Naive thymus-derived CD4-positive, alpha-beta T cell (primary cell): ENCODE measurements around the gene TMEM181. TPM values are rescaled to one million over a fixed set of nuclear protein-coding genes. Genes with fewer than 3 reads are reported as not detected.
A peak's percentile ranks its signal among the peaks of the same experiment; 100 is the strongest.
"Not testable (repeated sequence)": the region's sequence is repeated elsewhere in the genome, so short reads cannot be mapped to it uniquely, and the experiment has no call there.

Experiments used
- ATAC-seq: fragments of 150-1000 bp; cut with Tn5 transposase; 2 replicates; pipeline ENCODE4 v1.10.0; 2021; ENCODE audit warnings: mild to moderate bottlenecking, moderate library complexity
- CTCF ChIA-PET: fragments of 350-600 bp; sonication (Branson Sonifier 250); formaldehyde crosslinking; loops from one replicate; lab custom pipeline; 2021; ENCODE audit warnings: antibody characterized with exemption; lab: Charles Lee
- POLR2A ChIA-PET: fragments of 350-600 bp; sonication (Branson Sonifier 250); formaldehyde crosslinking; loops from one replicate; lab custom pipeline; 2021; ENCODE audit warnings: antibody characterized with exemption, inconsistent platforms; lab: Charles Lee
- DNase-seq, 9 donors: peaks; one replicate each; pipeline versions ENCODE4 v3.0.0 to v3.0.0-alpha.2; 2020 to 2022; ENCODE audit warnings: mixed read lengths in 1 of 9
- H3K27ac ChIP-seq: one replicate; pipeline ENCODE4 v1.7.0; 2013; ENCODE audit warnings: mild to moderate bottlenecking, low read depth, low read length, moderate library complexity
- H3K27me3 ChIP-seq, 2 donors: one replicate each; pipeline ENCODE4 v1.7.0; 2013; ENCODE audit warnings: low read length in 2 of 2, mild to moderate bottlenecking in 2 of 2, moderate library complexity in 2 of 2; ENCODE audit not compliant: control insufficient read depth in 2 of 2, insufficient read depth in 2 of 2
- H3K36me3 ChIP-seq, 3 experiments: 1 replicate in 2 of 3; 2 replicates in 1 of 3; pipeline ENCODE4 v1.7.0; 2013; ENCODE audit warnings: low read length in 3 of 3, mild to moderate bottlenecking in 3 of 3, moderate library complexity in 1 of 3; ENCODE audit not compliant: insufficient read depth in 3 of 3, control insufficient read depth in 2 of 3
- H3K4me1 ChIP-seq, 2 donors: one replicate each; pipeline ENCODE4 v1.7.0; 2013; ENCODE audit warnings: low read length in 2 of 2, mild to moderate bottlenecking in 2 of 2, moderate library complexity in 1 of 2; ENCODE audit not compliant: control insufficient read depth in 2 of 2, insufficient read depth in 2 of 2
- H3K4me3 ChIP-seq: 2 replicates; pipeline ENCODE4 v1.7.0; 2013; ENCODE audit warnings: mild to moderate bottlenecking, low read length
- H3K9me3 ChIP-seq, 3 experiments: 1 replicate in 2 of 3; 2 replicates in 1 of 3; pipeline ENCODE4 v1.7.0; 2013; ENCODE audit warnings: low read length in 3 of 3; ENCODE audit not compliant: control insufficient read depth in 2 of 3
- H3K27ac Mint-ChIP-seq, 9 donors: one replicate each; pipeline ENCODE4 v1.8.0; 2020 to 2022; ENCODE audit warnings: mixed read lengths in 9 of 9, mild to moderate bottlenecking in 8 of 9, moderate library complexity in 5 of 9, inconsistent platforms in 2 of 9
- H3K27me3 Mint-ChIP-seq, 5 donors: one replicate each; pipeline ENCODE4 v1.8.0; 2021 to 2022; ENCODE audit warnings: mixed read lengths in 5 of 5, mild to moderate bottlenecking in 1 of 5
- H3K36me3 Mint-ChIP-seq, 5 donors: one replicate each; pipeline ENCODE4 v1.8.0; 2020 to 2022; ENCODE audit warnings: mixed read lengths in 5 of 5, mild to moderate bottlenecking in 3 of 5, inconsistent platforms in 1 of 5
- H3K4me1 Mint-ChIP-seq, 7 donors: one replicate each; pipeline ENCODE4 v1.8.0; 2020 to 2022; ENCODE audit warnings: mixed read lengths in 7 of 7, mild to moderate bottlenecking in 3 of 7, inconsistent platforms in 1 of 7
- H3K4me3 Mint-ChIP-seq, 10 donors: one replicate each; pipeline ENCODE4 v1.8.0; 2020 to 2022; ENCODE audit warnings: mild to moderate bottlenecking in 10 of 10, mixed read lengths in 10 of 10, moderate library complexity in 6 of 10, inconsistent platforms in 2 of 10
- H3K9me3 Mint-ChIP-seq, 11 donors: one replicate each; pipeline ENCODE4 v1.8.0; 2020 to 2022; ENCODE audit warnings: mixed read lengths in 11 of 11, mild to moderate bottlenecking in 4 of 11, inconsistent platforms in 1 of 11, moderate library complexity in 1 of 11
- intact Hi-C, 2 donors: fragments of 100-400 bp; cut with micrococcal nuclease; formaldehyde crosslinking; loops; one replicate each; pipeline ENCODE4 v1.15.1; 2023
- polyA plus RNA-seq, 2 donors: library from polyadenylated mRNA; unstranded; fragments of 300-500 nt; fragmentation: Illumina TruSeq; gene quantifications; one replicate each; pipeline ENCODE4 v1.2.3, GENCODE V29; 2021
- total RNA-seq, 6 experiments: library from RNA in 5 of 6; stranded (reverse) in 5 of 6; gene quantifications; 1 replicate in 5 of 6; 2 replicates in 1 of 6; pipeline ENCODE4 v1.2.3 and lab custom pipeline; 2021 to 2026

The TMEM181 gene
- total and polyA plus RNA-seq, 7 experiments from 2014 or later: 1.9 to 17.2 (median 15.7) TPM

DNA sequence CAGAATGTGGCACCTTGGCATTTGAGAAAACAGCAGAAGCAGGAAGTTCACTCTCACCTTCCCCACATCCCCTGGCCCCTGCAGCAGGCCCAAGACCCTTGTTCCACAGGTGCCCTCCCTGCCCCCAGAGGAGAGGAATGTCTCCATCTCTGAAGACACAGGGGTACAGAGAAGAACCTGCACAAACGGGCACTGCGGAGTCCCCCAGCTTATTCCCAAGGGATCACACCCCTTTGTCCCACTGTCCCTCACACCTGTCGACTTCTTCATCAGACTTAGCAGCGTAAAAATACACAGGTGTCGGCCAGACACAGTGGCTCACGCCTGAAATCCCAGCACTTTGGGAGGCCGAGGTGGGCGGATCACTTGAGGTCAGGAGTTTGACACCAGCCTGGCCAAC, 42.9 kb upstream of the TMEM181 start:
- Mint-ChIP-seq H3K27me3 (peaks cover 0 to 26% (median 20%) of the 10 kb centered on the region in 5 donors), H3K4me1 (peaks cover 23 to 43% (median 38%) of the 10 kb centered on the region in 7 donors), H3K27ac (no peak overlapping the region), H3K4me3 (peak overlapping the region in 1 of 10 donors; percentile 29), H3K36me3 (peaks cover 0 to 3% (median 0%) of the 10 kb centered on the region in 5 donors), H3K9me3 (no peaks in the 10 kb centered on the region)
- Histone ChIP-seq H3K27me3 (no peaks in the 10 kb centered on the region), H3K4me3 (no peak overlapping the region), H3K4me1 (peaks cover 16 to 18% of the 10 kb centered on the region in 2 donors), H3K9me3 (no peaks in the 10 kb centered on the region), H3K27ac (no peak overlapping the region), H3K36me3 (no peaks in the 10 kb centered on the region)
- no peak for ATAC-seq
- POLR2A ChIA-PET: no interaction called here
- CTCF ChIA-PET: no interaction called here
- intact Hi-C loops: loop anchor here in 1 of 2 donors (5.0 kb wide), 1 partner anchor 45 kb away; the partner anchor contains the start of gene TMEM181
- DNase-seq: no peak

GRCh38 chr6:158517581-158517980, 42.3 kb upstream of the TMEM181 start:
- Mint-ChIP-seq H3K27ac (peak overlapping the region in 1 of 9 donors; percentile 86), H3K27me3 (peaks cover 0 to 26% (median 21%) of the 10 kb centered on the region in 5 donors), H3K9me3 (no peaks in the 10 kb centered on the region), H3K4me1 (peaks cover 23 to 43% (median 38%) of the 10 kb centered on the region in 7 donors), H3K4me3 (peak overlapping the region in 9 of 10 donors; percentile 10 to 92 (median 83)), H3K36me3 (peaks cover 0 to 3% (median 0%) of the 10 kb centered on the region in 5 donors)
- ChIA-PET CTCF (no interaction called here), POLR2A (no interaction called here)
- Histone ChIP-seq H3K4me1 (peaks cover 16 to 18% of the 10 kb centered on the region in 2 donors), H3K9me3 (no peaks in the 10 kb centered on the region), H3K27ac (no peak overlapping the region), H3K27me3 (no peaks in the 10 kb centered on the region), H3K36me3 (no peaks in the 10 kb centered on the region), H3K4me3 (peak overlapping the region; percentile 31)
- intact Hi-C loops: loop anchor here in 1 of 2 donors (5.0 kb wide), 1 partner anchor 45 kb away; the partner anchor contains the start of gene TMEM181
- peak; percentile 30 for ATAC-seq
- no peak for DNase-seq

DNA sequence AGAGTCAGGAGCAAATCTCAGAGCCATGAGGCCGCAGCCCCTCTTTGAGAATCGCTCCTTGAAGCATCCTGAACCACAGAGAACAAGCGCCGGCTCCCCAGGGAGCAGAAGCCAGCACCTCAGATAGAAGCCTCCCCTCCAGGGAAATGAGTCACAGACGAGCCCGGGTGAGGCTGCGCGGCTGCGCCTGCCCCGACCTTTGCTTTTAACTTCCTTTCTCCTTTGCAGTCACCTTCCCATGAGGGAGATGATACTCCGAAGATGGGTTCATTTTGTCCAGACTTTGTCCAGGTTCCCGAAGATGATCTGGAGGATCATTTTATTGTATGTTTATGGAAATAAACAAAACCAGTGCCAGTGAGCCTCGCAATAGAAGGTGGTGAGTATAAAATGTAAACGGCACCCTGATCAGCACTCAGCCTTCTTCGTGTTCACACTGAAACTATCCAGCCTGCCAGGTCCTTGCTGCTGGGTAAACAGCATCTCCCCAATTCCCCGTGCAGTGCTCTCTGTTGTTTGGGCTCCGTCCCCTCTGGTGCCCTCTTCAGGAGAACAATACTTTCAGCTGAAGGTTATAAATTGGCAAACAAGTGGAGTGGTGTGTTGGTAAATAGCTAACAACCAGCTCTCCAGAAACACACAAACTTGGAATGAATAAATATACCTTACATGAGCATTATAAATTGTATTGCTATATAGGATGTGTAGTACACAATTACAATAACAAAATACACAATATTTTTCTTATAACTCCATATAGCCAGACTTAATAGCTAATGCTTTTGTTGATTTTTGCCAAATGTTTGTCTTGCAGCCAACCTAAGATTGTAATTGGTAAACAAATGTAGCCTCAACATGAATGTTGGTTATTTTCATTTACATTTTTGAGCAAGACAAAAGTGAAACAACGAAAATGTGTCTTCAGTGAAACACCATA, 41.4 kb upstream of the TMEM181 start:
- ATAC-seq: peak; percentile 86
- Histone ChIP-seq H3K27ac (no peak overlapping the region), H3K27me3 (no peaks in the 10 kb centered on the region), H3K4me1 (peaks cover 16 to 17% of the 10 kb centered on the region in 2 donors), H3K36me3 (no peaks in the 10 kb centered on the region), H3K4me3 (peak overlapping the region; percentile 31), H3K9me3 (no peaks in the 10 kb centered on the region)
- intact Hi-C loops: loop anchor here (1.0 to 5.0 kb wide), 5 partner anchors 42 to 298 kb away; partner anchors contain the start of gene TMEM181 (in 2 of the 2)
- H3K27ac Mint-ChIP-seq: peak overlapping the region in 6 of 9 donors; percentile 18 to 86 (median 28)
- peaks cover 23 to 43% (median 38%) of the 10 kb centered on the region in 7 donors for H3K4me1 Mint-ChIP-seq
- DNase-seq: peak in 7 of 9 donors; percentile 34 to 56 (median 38)
- H3K4me3 Mint-ChIP-seq: peak overlapping the region; percentile 63 to 92 (median 82)
- CTCF ChIA-PET: interaction anchor here (0.7 to 1.5 kb wide), 3 partner anchors 9 to 304 kb away, joined by 3 to 4 read pairs (median 3); no protein-coding TSS in a partner anchor
- H3K27me3 Mint-ChIP-seq: peaks cover 3 to 26% (median 23%) of the 10 kb centered on the region in 5 donors
- POLR2A ChIA-PET: no interaction called here
- peaks cover 0 to 4% (median 2%) of the 10 kb centered on the region in 5 donors for H3K36me3 Mint-ChIP-seq
- no peaks in the 10 kb centered on the region for H3K9me3 Mint-ChIP-seq

- no peaks in the 10 kb centered on the region for H3K36me3 ChIP-seq
- intact Hi-C loops: loop anchor here (2.0 to 5.0 kb wide), 4 partner anchors 42 to 298 kb away; partner anchors contain the start of gene TMEM181 (in 2 of the 2)
- Mint-ChIP-seq H3K27me3 (peaks cover 11 to 35% (median 24%) of the 10 kb centered on the region in 5 donors), H3K36me3 (peaks cover 0 to 10% (median 7%) of the 10 kb centered on the region in 5 donors), H3K4me3 (no peak overlapping the region), H3K9me3 (peaks cover 0 to 4% (median 0%) of the 10 kb centered on the region in 11 donors), H3K4me1 (peaks cover 15 to 38% (median 33%) of the 10 kb centered on the region in 7 donors), H3K27ac (no peak overlapping the region)
- ChIA-PET CTCF (interaction anchor here (0.7 to 1.5 kb wide), 3 partner anchors 10 to 305 kb away, joined by 3 to 4 read pairs (median 3); no protein-coding TSS in a partner anchor), POLR2A (no interaction called here)
- no peaks in the 10 kb centered on the region for H3K9me3 ChIP-seq
- no peak for DNase-seq
- peaks cover 9 to 12% of the 10 kb centered on the region in 2 donors for H3K4me1 ChIP-seq
- H3K27me3 ChIP-seq: no peaks in the 10 kb centered on the region
- no peak overlapping the region for H3K4me3 ChIP-seq
- no peak for ATAC-seq
- no peak overlapping the region for H3K27ac ChIP-seq
Measured at GRCh38 chr6:158519300-158519699, 40.6 kb upstream of the TMEM181 start.

DNA sequence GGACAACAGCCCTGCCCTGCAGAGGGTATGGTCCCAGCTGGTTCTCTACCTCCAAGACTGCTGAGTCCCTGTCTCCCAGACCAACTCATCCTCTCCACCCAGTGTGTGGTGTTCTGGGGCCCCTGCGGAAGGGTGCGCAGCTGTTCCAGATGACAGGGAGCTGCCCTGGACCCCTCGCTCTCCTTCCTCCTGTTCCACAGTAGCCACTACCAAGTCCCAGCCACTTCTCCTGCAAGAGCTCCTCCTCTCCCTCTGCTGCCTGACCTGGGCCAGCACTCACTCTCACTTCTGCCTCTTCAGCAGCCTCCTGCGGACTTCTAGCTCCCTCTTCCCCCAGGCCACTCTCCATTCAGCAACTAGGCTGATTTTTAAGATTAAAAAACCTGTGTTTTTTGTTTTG, 40.1 kb upstream of the TMEM181 start:
- peaks cover 4 to 8% of the 10 kb centered on the region in 2 donors for H3K4me1 ChIP-seq
- peaks cover 16 to 39% (median 28%) of the 10 kb centered on the region in 5 donors for H3K27me3 Mint-ChIP-seq

GRCh38 chr6:158520975-158521374, 38.9 kb upstream of the TMEM181 start:
- peaks cover 28 to 50% (median 37%) of the 10 kb centered on the region in 5 donors for H3K27me3 Mint-ChIP-seq
- POLR2A ChIA-PET: not testable (repeated sequence)

More for the DNA sequence above, 40.1 kb upstream of the TMEM181 start:
- intact Hi-C loops: loop anchor here (2.0 to 5.0 kb wide), 4 partner anchors 41 to 299 kb away; partner anchors contain the start of gene TMEM181 (in 2 of the 2)
- H3K9me3 Mint-ChIP-seq: peaks cover 0 to 4% (median 0%) of the 10 kb centered on the region in 11 donors
- ATAC-seq (no peak), DNase-seq (no peak)
- H3K27ac Mint-ChIP-seq: no peak overlapping the region
- H3K36me3 ChIP-seq: no peaks in the 10 kb centered on the region
- ChIA-PET CTCF (no interaction called here), POLR2A (no interaction called here)
- H3K4me3 ChIP-seq: no peak overlapping the region
- peaks cover 0 to 12% (median 7%) of the 10 kb centered on the region in 5 donors for H3K36me3 Mint-ChIP-seq
- no peaks in the 10 kb centered on the region for H3K9me3 ChIP-seq
- H3K4me1 Mint-ChIP-seq: peaks cover 12 to 33% (median 28%) of the 10 kb centered on the region in 7 donors
- H3K4me3 Mint-ChIP-seq: peak overlapping the region in 1 of 10 donors; percentile 32
- H3K27ac ChIP-seq: no peak overlapping the region
- no peaks in the 10 kb centered on the region for H3K27me3 ChIP-seq

More at GRCh38 chr6:158520975-158521374, 38.9 kb upstream of the TMEM181 start:
- H3K9me3 Mint-ChIP-seq, H3K4me3 ChIP-seq, H3K27ac Mint-ChIP-seq, intact Hi-C loops, H3K4me1 ChIP-seq, ATAC-seq, CTCF ChIA-PET, H3K4me3 Mint-ChIP-seq, H3K27me3 ChIP-seq, H3K27ac ChIP-seq, H3K36me3 ChIP-seq, H3K9me3 ChIP-seq, DNase-seq: not testable (repeated sequence)
- Mint-ChIP-seq H3K4me1 (peaks cover 7 to 21% (median 17%) of the 10 kb centered on the region in 7 donors), H3K36me3 (peaks cover 0 to 14% (median 7%) of the 10 kb centered on the region in 5 donors)
